Fibroblast of gingiva (primary cell): Measurements from ENCODE around the gene TALDO1.
A peak's percentile ranks its signal among the peaks of the same experiment; 100 is the strongest.

Experiments
- DNase-seq: peaks from one replicate; pipeline ENCODE4 v3.0.0-alpha.2; 2011; ENCODE audit warnings: low read depth

TALDO1 gene

DNA sequence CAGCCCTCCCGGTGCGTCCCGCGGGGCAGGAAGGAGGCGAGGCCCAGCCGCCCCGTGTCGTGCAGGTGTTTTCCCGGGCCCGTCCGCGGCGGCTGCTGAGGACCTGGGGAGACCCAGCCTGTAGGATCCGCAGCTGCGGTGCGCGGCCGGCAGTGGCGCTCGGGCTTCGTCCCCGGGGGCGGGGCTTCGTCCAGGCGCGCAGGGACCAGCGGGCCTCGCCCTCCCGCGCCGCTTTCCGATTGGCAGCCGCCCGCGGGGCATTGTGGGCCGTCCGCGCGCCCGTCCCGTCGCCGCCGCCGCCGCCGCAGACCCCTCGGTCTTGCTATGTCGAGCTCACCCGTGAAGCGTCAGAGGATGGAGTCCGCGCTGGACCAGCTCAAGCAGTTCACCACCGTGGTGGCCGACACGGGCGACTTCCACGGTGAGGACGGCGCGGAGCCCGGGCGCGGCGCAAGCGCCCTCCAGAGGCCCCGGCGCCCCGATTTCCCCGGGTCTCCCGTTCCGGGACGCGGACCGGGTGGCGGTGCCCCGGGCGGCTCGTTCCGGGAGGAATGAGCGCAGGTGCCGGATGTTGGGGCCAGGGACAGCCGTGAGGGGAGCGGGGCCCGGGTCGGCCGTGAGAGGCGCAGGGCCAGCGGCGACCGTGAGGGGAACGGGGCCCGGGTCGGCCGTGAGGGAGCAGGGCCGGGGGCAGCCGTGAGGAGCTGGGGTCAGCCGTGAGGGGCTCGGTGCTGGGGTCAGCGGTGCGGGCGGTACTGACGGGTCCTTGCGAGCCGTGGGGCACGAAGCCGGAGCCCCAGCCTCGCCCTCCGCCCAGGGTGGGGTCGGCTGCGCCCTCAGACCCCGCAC lies at the start of gene TALDO1:
Gene TALDO1, plus strand, starts transcription at position 307 of the 849 bp plus-strand sequence. Its CDS starts 18 bp downstream, at position 325.
- DNase-seq: peak; percentile 84

DNA sequence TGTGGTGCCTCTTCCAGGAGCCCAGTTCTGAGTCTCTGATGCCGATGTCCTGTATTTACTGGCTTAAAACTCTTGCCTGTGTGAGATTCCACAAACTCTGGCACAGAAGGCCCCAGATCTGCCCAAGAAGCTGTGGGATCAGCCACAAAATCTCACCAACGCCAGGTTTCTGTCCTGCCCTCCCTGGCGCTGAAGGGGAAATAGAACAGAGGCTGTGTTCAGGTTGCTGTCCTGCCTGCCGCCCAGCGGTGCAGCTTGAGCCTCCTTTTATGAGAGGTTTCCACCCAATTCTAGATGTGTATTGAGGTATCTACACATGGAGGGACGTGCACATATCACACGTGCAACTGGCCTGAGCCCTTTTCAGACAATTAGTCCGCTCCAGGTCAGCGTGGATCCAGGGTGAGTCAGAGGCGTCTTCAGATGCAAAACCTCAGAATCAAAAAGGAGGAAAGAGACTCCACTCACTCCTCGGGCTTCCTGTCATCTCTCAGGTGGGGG lies 49.4 kb upstream of the TALDO1 start:
- DNase-seq: no peak

DNA sequence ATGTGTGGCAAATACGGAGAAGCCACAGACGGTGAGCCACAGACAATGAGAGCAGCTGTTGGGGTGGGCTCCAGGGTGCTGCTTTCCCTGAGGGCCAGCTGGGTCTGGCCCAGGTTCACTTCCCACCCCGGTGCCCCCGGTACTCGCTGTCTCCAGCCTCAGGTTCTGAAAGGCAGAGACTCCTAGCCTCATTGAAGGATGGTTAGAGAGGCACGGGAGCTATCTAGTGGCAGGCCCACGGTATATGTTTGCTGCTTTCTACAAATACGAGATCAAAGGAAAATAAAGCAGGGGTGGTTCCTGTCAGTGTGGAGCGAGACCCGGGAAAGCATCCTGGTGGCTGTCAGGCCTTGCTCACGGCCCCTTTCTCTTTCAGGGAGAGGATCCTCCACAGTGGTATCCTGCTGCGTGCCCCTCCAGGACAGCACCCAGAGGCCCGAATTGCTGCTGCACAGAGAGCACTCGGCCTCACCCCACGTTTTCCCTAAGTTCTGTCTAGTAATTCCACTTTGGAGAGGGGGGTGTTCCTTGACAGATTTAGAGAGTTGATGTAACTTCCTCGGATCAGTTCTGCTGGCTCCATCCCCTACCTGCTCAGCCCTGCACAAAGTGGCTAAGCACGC lies 48.7 kb upstream of the TALDO1 start:
- DNase-seq: no peak

DNA sequence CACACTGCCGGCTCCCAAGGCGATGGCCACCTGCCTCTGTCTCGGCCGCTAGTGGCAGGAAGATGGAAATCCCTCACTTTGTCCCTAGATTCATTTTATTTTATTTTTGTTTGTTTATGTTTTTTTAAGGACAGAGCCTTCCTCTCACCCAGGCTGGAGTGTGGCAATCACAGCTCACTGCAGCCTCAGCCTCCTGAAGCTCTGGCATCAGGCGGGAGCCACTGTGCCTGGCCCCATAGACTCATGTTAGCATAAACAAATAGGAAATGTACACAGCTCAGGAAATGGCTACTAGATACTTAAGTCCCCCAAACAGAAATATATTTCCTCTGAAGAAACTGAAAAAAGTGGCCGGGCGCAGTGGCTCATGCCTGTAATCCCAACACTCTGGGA lies 48.2 kb upstream of the TALDO1 start:
- DNase-seq: peak; percentile 33

- no peak for DNase-seq
These were observed 47.5 kb upstream of the TALDO1 start for GRCh38 chr11:699753-700152.

DNA sequence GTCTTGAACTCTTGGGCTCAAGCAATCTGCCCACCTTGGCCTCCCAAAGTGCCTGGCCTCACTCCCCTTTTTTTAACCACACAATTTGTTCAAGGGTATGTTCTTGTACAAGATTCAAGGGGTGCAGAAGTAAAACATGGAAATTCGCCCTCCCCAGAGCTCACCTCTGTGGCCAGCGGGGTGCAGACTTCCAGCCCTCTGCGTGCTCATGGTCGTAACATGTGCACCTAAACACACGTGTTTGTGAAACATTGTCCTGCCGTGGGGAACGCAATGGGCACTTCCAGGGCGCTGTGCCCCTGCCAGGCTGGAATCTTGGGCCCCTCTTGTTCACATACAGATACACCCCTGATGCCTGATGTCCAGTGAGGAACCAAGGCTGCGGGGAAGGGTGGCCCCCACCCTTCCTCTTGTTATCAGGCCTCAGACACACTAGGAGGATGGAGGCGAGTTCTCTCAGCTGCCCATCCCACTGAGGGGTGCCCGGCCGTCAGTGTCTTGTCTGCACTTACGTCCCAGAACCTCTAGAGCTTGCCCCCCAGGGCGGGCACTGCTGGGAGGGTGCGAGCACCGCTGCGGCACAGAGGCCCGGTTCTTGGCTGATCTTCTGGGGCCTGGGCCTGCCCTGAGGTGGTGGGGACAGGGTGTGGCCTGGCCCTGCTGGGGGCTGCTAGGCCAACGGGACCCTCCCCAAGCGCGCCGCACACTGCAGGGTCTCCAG lies 45.4 kb upstream of the TALDO1 start:
- DNase-seq: no peak

- DNase-seq: peak; percentile 46
These were observed 44.5 kb upstream of the TALDO1 start for GRCh38 chr11:702462-703461.

DNA sequence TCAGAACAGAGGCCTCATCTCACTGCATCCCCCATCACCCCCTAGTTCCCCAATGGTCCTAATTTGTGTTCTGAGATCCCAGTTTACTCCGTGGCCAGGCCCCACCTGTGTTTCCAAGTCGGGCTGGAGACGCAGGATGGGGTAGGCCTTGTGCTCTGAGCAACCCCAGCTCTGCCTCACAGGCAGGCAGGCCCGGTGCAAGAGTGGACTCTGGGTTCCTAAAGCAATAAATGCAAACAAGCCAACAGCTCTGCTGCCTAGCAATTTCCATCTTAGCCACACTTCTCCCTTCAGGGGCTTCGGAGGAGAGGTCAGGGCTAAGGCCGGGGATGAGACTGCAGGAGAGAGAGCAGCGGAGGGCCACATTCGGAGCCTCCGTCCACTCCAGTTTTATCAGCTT lies 43.8 kb upstream of the TALDO1 start:
- no peak for DNase-seq

GRCh38 chr11:704228-704674 lies 43.0 kb upstream of the TALDO1 start:
- no peak for DNase-seq

GRCh38 chr11:704781-705645 lies 42.3 kb upstream of the TALDO1 start:
- no peak for DNase-seq

- no peak for DNase-seq
These were observed 41.4 kb upstream of the TALDO1 start, which contains the start of gene EPS8L2 for GRCh38 chr11:705646-706438. Gene EPS8L2 (plus strand): TSS chr11:706231. CDS start chr11:709408, 3,177 bp downstream.

DNA sequence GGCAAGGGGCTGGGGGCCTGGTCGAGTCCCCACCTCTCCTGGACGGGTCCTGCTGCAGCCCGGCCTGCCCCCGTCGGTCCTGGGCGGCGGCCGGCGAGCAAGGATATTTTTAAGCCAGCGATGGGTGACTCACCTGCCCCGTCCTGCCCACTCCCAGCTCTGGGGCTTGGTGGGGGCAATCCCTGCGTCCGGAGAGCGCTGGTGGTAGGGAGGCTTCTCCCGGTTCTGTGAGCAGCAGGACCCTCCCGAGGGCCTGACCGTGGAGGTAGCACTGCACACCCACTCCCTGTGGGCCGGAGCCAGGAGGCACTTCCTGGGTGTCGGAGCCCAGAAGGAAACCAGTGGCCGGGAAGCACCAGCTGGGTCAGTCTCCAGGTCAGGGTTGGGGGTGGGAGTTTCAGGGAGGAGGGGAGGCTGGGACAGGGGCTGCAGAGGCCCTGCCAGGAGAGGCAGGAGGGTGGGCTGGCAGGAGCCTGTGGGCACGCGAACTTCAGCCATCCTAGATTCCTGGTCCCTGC lies 40.8 kb upstream of the TALDO1 start:
- no peak for DNase-seq

- DNase-seq: peak; percentile 62
These were observed 40.1 kb upstream of the TALDO1 start for GRCh38 chr11:706957-707816.

DNA sequence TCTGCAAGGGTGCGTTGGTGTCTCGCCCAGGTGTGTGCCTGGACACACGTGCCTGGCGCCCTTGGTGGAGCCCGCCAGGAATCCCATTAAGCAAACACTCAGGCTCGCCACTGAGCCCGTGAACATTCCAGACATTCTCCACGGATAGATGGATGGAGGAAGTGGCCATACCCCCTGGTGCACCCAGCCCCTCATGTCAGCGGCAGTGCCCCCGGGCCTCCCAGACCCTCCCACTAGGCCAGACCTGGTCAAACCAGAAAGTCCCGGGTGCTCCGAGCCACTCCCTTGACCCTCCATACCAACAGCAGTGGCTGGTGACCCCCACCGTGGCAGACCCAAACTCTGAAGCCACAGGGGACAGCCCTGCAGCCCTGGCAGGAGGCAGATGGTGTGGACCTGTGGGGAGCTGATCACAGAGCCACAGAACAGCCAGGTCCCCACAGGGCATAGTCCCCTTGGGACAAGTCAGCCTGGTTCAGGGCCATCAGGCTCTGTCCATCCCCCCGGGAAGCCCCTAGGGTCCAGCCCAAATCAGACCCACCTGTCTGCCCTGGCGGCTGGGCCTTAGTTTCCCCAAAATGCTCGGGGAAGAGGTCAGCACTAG lies 39.3 kb upstream of the TALDO1 start:
- DNase-seq: no peak

DNA sequence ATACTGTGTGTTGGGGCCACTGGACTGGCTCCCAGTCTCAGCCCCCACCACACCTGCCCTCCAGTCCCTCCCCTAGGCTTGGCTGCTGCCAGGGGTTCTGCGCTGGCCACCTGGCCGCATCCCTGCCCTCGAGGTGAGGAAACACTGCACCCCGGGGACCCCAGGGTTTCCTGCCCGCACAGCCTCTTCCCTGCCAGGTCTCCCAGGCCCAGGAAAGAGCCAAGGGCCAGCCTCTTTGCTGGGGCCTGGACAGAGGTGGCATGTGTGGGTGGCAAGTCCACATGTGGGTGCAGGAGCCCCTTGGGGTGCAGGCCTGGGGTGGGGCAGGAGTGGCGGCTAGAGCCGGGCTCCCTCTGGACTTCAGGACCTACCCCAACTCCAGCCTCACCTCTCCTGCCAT lies 38.8 kb upstream of the TALDO1 start:
- no peak for DNase-seq

- DNase-seq: no peak
These were observed 37.9 kb upstream of the TALDO1 start for GRCh38 chr11:709109-709997.

GRCh38 chr11:714436-714835 lies 32.8 kb upstream of the TALDO1 start:
- no peak for DNase-seq
